GM19193 (cell line): ENCODE results near the gene BCL2L15.

Experiments used
- POLR2A ChIP-seq: IDR thresholded peaks from 4 replicates; pipeline ENCODE4 v1.6.1; 2011; ENCODE audit not compliant: insufficient read depth, insufficient read length; ENCODE audit errors: extremely low read depth

The BCL2L15 gene

GRCh38 chr1:113887402-113888175, at the start of gene BCL2L15:
Gene BCL2L15, minus strand, starts transcription at chr1:113887581. Its CDS starts 206 bp downstream, at chr1:113887375.
- TF ChIP-seq POLR2A: no peak

GRCh38 chr1:113937146-113937545, 49.8 kb upstream of the BCL2L15 start:
- TF ChIP-seq POLR2A: no peak

- no peak for TF ChIP-seq POLR2A
These were observed 48.6 kb upstream of the BCL2L15 start for GRCh38 chr1:113935970-113936369.

- no peak for TF ChIP-seq POLR2A
These were observed 47.8 kb upstream of the BCL2L15 start for GRCh38 chr1:113935176-113935575.

GRCh38 chr1:113934511-113935055, 47.2 kb upstream of the BCL2L15 start:
- TF ChIP-seq POLR2A: no peak

- TF ChIP-seq POLR2A: no peak
These were observed 46.6 kb upstream of the BCL2L15 start for GRCh38 chr1:113934006-113934405.

GRCh38 chr1:113931451-113931851, 44.1 kb upstream of the BCL2L15 start:
- TF ChIP-seq POLR2A: no peak

- TF ChIP-seq POLR2A: no peak
These were observed 43.2 kb upstream of the BCL2L15 start for GRCh38 chr1:113930499-113931161.

- TF ChIP-seq POLR2A: peak; percentile 20
These were observed 42.5 kb upstream of the BCL2L15 start for GRCh38 chr1:113929750-113930498.

- TF ChIP-seq POLR2A: peak; percentile 81
These were observed 41.8 kb upstream of the BCL2L15 start, which contains the start of gene HIPK1 for GRCh38 chr1:113928941-113929749. Gene HIPK1, plus strand, starts transcription at chr1:113929324.

GRCh38 chr1:113928187-113928930, 41.0 kb upstream of the BCL2L15 start:
- TF ChIP-seq POLR2A: no peak

- no peak for TF ChIP-seq POLR2A
These were observed 37.1 kb upstream of the BCL2L15 start for GRCh38 chr1:113924473-113924872.

GRCh38 chr1:113922957-113923356, 35.6 kb upstream of the BCL2L15 start:
- TF ChIP-seq POLR2A: no peak

- TF ChIP-seq POLR2A: no peak
These were observed 30.9 kb upstream of the BCL2L15 start for GRCh38 chr1:113918243-113918642.
